Right atrium auricular region (tissue), 2 donors: ENCODE results near the gene SLC25A10. TPM values are rescaled to one million over a fixed set of nuclear protein-coding genes. Genes with fewer than 3 reads are reported as not detected.

Experiments used
- DNase-seq: peaks from one replicate; pipeline ENCODE4 v3.0.0-alpha.2; 2019; ENCODE audit warnings: low spot score
- H3K27ac ChIP-seq, 2 donors: fragments of 200-600 bp; sonication (generic); 1 replicate in 1 of 2; 2 replicates in 1 of 2; pipeline ENCODE4 v1.5.1; 2016 to 2019
- H3K27me3 ChIP-seq, 2 donors: fragments of 200-600 bp; sonication (generic); one replicate each; pipeline versions ENCODE4 v1.5.1 to v1.6.0; 2017 to 2019
- H3K36me3 ChIP-seq: fragments of 200-600 bp; sonication (generic); one replicate; pipeline ENCODE4 v1.5.1; 2016
- H3K4me1 ChIP-seq, 2 donors: fragments of 200-600 bp; sonication (generic); one replicate each; pipeline versions ENCODE4 v1.5.1 to v1.6.0; 2017 to 2019
- H3K4me3 ChIP-seq, 2 donors: fragments of 200-600 bp; sonication (generic); 1 replicate in 1 of 2; 2 replicates in 1 of 2; pipeline ENCODE4 v1.5.1; 2017 to 2019; ENCODE audit warnings: mild to moderate bottlenecking in 1 of 2, moderate library complexity in 1 of 2
- H3K9me3 ChIP-seq, 2 donors: fragments of 200-600 bp; sonication (generic); one replicate each; pipeline ENCODE4 v1.5.1; 2019
- CTCF ChIP-seq, 2 donors: fragments of 200-600 bp; sonication (generic); IDR thresholded peaks; one replicate each; pipeline ENCODE4 v1.5.1; 2019; ENCODE audit warnings: antibody characterized with exemption in 2 of 2
- total RNA-seq, 2 donors: library from RNA; depleted of rRNA; stranded (reverse); fragments of >200 nt; gene quantifications; one replicate each; pipeline ENCODE4 v1.1.0, GENCODE V29; 2016

SLC25A10 gene
- total RNA-seq, 2 donors from 2014 or later, result 6.6 to 18.2 TPM

GRCh38 chr17:81719410-81720266 lies 7.6 kb downstream of the SLC25A10 start:
- Histone ChIP-seq H3K4me1 (peaks cover 0 to 4% of the 10 kb centered on the region in 2 donors), H3K36me3 (no peaks in the 10 kb centered on the region), H3K27ac (no peak overlapping the region), H3K9me3 (no peaks in the 10 kb centered on the region), H3K27me3 (no peaks in the 10 kb centered on the region), H3K4me3 (no peak overlapping the region)
- TF ChIP-seq CTCF (IDR thresholded peaks at IDR 0.05), result no peak
- no peak for DNase-seq

- Histone ChIP-seq H3K4me3 (no peak overlapping the region), H3K27me3 (no peaks in the 10 kb centered on the region), H3K9me3 (no peaks in the 10 kb centered on the region), H3K27ac (no peak overlapping the region), H3K4me1 (peaks cover 0 to 4% of the 10 kb centered on the region in 2 donors), H3K36me3 (no peaks in the 10 kb centered on the region)
- no peak for DNase-seq
- TF ChIP-seq CTCF (IDR thresholded peaks at IDR 0.05), result no peak
These were observed 8.4 kb downstream of the SLC25A10 start for GRCh38 chr17:81720267-81721071.

- Histone ChIP-seq H3K4me1 (peaks cover 0 to 4% of the 10 kb centered on the region in 2 donors), H3K27me3 (no peaks in the 10 kb centered on the region), H3K27ac (no peak overlapping the region), H3K4me3 (no peak overlapping the region), H3K9me3 (no peaks in the 10 kb centered on the region), H3K36me3 (no peaks in the 10 kb centered on the region)
- TF ChIP-seq CTCF (IDR thresholded peaks at IDR 0.05), result no peak
- DNase-seq, result no peak
These were observed 10.4 kb downstream of the SLC25A10 start for GRCh38 chr17:81722184-81723120.

GRCh38 chr17:81723651-81724209 lies 11.6 kb downstream of the SLC25A10 start:
- Histone ChIP-seq H3K9me3 (no peaks in the 10 kb centered on the region), H3K4me3 (no peak overlapping the region), H3K27ac (no peak overlapping the region), H3K4me1 (peaks cover 0 to 4% of the 10 kb centered on the region in 2 donors), H3K27me3 (no peaks in the 10 kb centered on the region), H3K36me3 (no peaks in the 10 kb centered on the region)
- no peak for TF ChIP-seq CTCF (IDR thresholded peaks at IDR 0.05)
- no peak for DNase-seq

GRCh38 chr17:81725439-81725838 lies 13.4 kb downstream of the SLC25A10 start:
- no peak for TF ChIP-seq CTCF (IDR thresholded peaks at IDR 0.05)
- DNase-seq, result no peak
- Histone ChIP-seq H3K9me3 (no peaks in the 10 kb centered on the region), H3K4me1 (peaks cover 0 to 4% of the 10 kb centered on the region in 2 donors), H3K36me3 (no peaks in the 10 kb centered on the region), H3K4me3 (no peak overlapping the region), H3K27me3 (no peaks in the 10 kb centered on the region), H3K27ac (no peak overlapping the region)
